CD4-positive, alpha-beta T cell treated with Interleukin-21 for 1 hour (primary cell): ENCODE data around the gene SNED1.

ENCODE experiments used
- DNase-seq: peaks from one replicate; pipeline ENCODE4 v3.0.0-alpha.2; 2020

SNED1 gene

GRCh38 chr2:240992572-240993291, 5.7 kb upstream of the SNED1 start:
- no peak for DNase-seq

- no peak for DNase-seq
Measured at GRCh38 chr2:240993446-240994170, 4.8 kb upstream of the SNED1 start.

- no peak for DNase-seq
Measured at GRCh38 chr2:240994171-240994896, 4.1 kb upstream of the SNED1 start.

- DNase-seq = no peak
Measured at GRCh38 chr2:240995041-240996021, 3.1 kb upstream of the SNED1 start.

GRCh38 chr2:240996161-240996833, 2.1 kb upstream of the SNED1 start:
- DNase-seq = no peak

GRCh38 chr2:240996834-240997140, 1.6 kb upstream of the SNED1 start:
- no peak for DNase-seq

- peak; percentile 8 for DNase-seq
Measured at GRCh38 chr2:240997141-240997855, 1.1 kb upstream of the SNED1 start.

GRCh38 chr2:240998706-240998994, 232 bp downstream of the SNED1 start:
- no peak for DNase-seq

GRCh38 chr2:240998995-240999791, 775 bp downstream of the SNED1 start:
- DNase-seq = no peak

GRCh38 chr2:240999873-241000541, 1.6 kb downstream of the SNED1 start:
- no peak for DNase-seq

- DNase-seq = no peak
Measured at GRCh38 chr2:241000831-241001321, 2.5 kb downstream of the SNED1 start.

GRCh38 chr2:241001413-241002274, 3.2 kb downstream of the SNED1 start:
- DNase-seq = no peak

GRCh38 chr2:241002275-241003046, 4.0 kb downstream of the SNED1 start:
- DNase-seq = no peak

- DNase-seq = no peak
Measured at GRCh38 chr2:241003047-241003360, 4.6 kb downstream of the SNED1 start.

GRCh38 chr2:241003369-241003768, 5.0 kb downstream of the SNED1 start:
- no peak for DNase-seq

- no peak for DNase-seq
Measured at GRCh38 chr2:241003830-241004564, 5.6 kb downstream of the SNED1 start.

GRCh38 chr2:241005569-241005968, 7.2 kb downstream of the SNED1 start:
- DNase-seq = no peak

GRCh38 chr2:241006412-241006811, 8.0 kb downstream of the SNED1 start:
- no peak for DNase-seq
